SU-DHL-6 (cell line): ENCODE measurements around the gene CLTCL1.

Experiments
- H2AFZ ChIP-seq: fragments of 200-600 bp; sonication (generic); 2 replicates; pipeline ENCODE4 v1.6.1; 2014; ENCODE audit warnings: low read depth, mild to moderate bottlenecking, moderate library complexity, mixed read lengths, antibody characterized with exemption, low read length; ENCODE audit not compliant: severe bottlenecking
- H3F3A ChIP-seq: fragments of 200-600 bp; shearing (Covaris generic); 2 replicates; pipeline ENCODE4 v1.6.0; 2016; ENCODE audit warnings: antibody characterized with exemption, mild to moderate bottlenecking; ENCODE audit not compliant: insufficient read depth
- H3K27ac ChIP-seq: fragments of 200-600 bp; sonication (generic); 2 replicates; pipeline ENCODE4 v1.5.1; 2016; ENCODE audit warnings: low read depth, mild to moderate bottlenecking, low read length, moderate library complexity, mixed read lengths
- H3K27me3 ChIP-seq: fragments of 200-600 bp; sonication (generic), shearing (Covaris generic); 2 replicates; pipeline ENCODE4 v1.6.0; 2014; ENCODE audit warnings: mild to moderate bottlenecking, low read length
- H3K36me3 ChIP-seq: fragments of 200-600 bp; sonication (generic); 2 replicates; pipeline ENCODE4 v1.6.1; 2014; ENCODE audit warnings: mild to moderate bottlenecking, low read length, mixed read lengths
- H3K4me2 ChIP-seq: fragments of 300-600, 200-600 bp; shearing (Covaris generic), sonication (generic); 2 replicates; pipeline ENCODE4 v1.6.0; 2014; ENCODE audit warnings: low read length, low read depth, mild to moderate bottlenecking; ENCODE audit not compliant: poor library complexity, severe bottlenecking
- H3K4me3 ChIP-seq: fragments of 200-600 bp; sonication (generic); 2 replicates; pipeline ENCODE4 v1.5.1; 2014; ENCODE audit warnings: antibody characterized with exemption, low read length, mild to moderate bottlenecking, mixed read lengths; ENCODE audit not compliant: insufficient read depth, poor library complexity, severe bottlenecking
- H3K79me2 ChIP-seq: fragments of 200-600 bp; sonication (generic); 2 replicates; pipeline ENCODE4 v1.6.1; 2014; ENCODE audit warnings: mild to moderate bottlenecking, low read length, moderate library complexity; ENCODE audit not compliant: insufficient read depth
- H3K9ac ChIP-seq: fragments of 200-600 bp; sonication (generic); 2 replicates; pipeline ENCODE4 v1.7.0; 2014; ENCODE audit warnings: mild to moderate bottlenecking, low read length
- H3K9me2 ChIP-seq: fragments of 200-600 bp; sonication (generic); replicated peaks from 2 replicates; pipeline ENCODE4 v1.6.1; 2014; ENCODE audit warnings: low read length; ENCODE audit not compliant: insufficient read depth
- H3K9me3 ChIP-seq: fragments of 200-600 bp; sonication (generic); 2 replicates; pipeline ENCODE4 v1.6.1; 2014; ENCODE audit warnings: low read length, mixed read lengths; ENCODE audit not compliant: insufficient read depth
- H4K20me1 ChIP-seq: fragments of 200-600 bp; sonication (generic); 2 replicates; pipeline ENCODE4 v1.6.1; 2014; ENCODE audit warnings: low read depth, mild to moderate bottlenecking, antibody characterized with exemption, low read length, moderate library complexity, mixed read lengths
- CTCF ChIP-seq: fragments of 200-600 bp; sonication (generic); IDR thresholded peaks from one replicate; pipeline ENCODE4 v1.5.1; 2017; ENCODE audit warnings: antibody characterized with exemption, mild to moderate bottlenecking, low read length, moderate library complexity; ENCODE audit not compliant: insufficient read depth, poor library complexity, severe bottlenecking
- EZH2phosphoT487 ChIP-seq: fragments of 200-600 bp; sonication (generic), shearing (Covaris generic); conservative IDR thresholded peaks from 2 replicates; pipeline ENCODE4 v1.6.1; 2018; ENCODE audit warnings: mild to moderate bottlenecking, antibody characterized with exemption, low read length, moderate library complexity, mixed read lengths

The CLTCL1 gene

GRCh38 chr22:19304547-19304946 lies 13.0 kb upstream of the CLTCL1 start:
- Histone ChIP-seq H3K4me2 (no peak overlapping the region), H3K79me2 (no peaks in the 10 kb centered on the region), H3K9ac (no peak overlapping the region), H3K36me3 (no peaks in the 10 kb centered on the region), H3K9me3 (no peaks in the 10 kb centered on the region), H2AFZ (no peak overlapping the region), H3K27ac (no peak overlapping the region), H3K27me3 (no peaks in the 10 kb centered on the region), H3F3A (no peaks in the 10 kb centered on the region), H4K20me1 (no peaks in the 10 kb centered on the region), H3K9me2 (no peaks in the 10 kb centered on the region), H3K4me3 (no peak overlapping the region)
- TF ChIP-seq CTCF (no peak), EZH2phosphoT487 (no peak)

- TF ChIP-seq CTCF (no peak), EZH2phosphoT487 (no peak)
- H3K4me2 ChIP-seq: no peak overlapping the region
- H2AFZ ChIP-seq: no peak overlapping the region
- H3K27me3 ChIP-seq: no peaks in the 10 kb centered on the region
- H3K79me2 ChIP-seq: no peaks in the 10 kb centered on the region
- no peak overlapping the region for H3K27ac ChIP-seq
- H3F3A ChIP-seq: no peaks in the 10 kb centered on the region
- no peaks in the 10 kb centered on the region for H3K9me2 ChIP-seq
- H3K4me3 ChIP-seq: no peak overlapping the region
- H3K9me3 ChIP-seq: no peaks in the 10 kb centered on the region
- H3K36me3 ChIP-seq: no peaks in the 10 kb centered on the region
- H4K20me1 ChIP-seq: no peaks in the 10 kb centered on the region
- H3K9ac ChIP-seq: no peak overlapping the region
These were observed 12.3 kb upstream of the CLTCL1 start for GRCh38 chr22:19303785-19304184.

- Histone ChIP-seq H2AFZ (no peak overlapping the region), H3K27ac (no peak overlapping the region), H4K20me1 (no peaks in the 10 kb centered on the region), H3F3A (no peaks in the 10 kb centered on the region), H3K9me3 (no peaks in the 10 kb centered on the region), H3K9me2 (no peaks in the 10 kb centered on the region), H3K36me3 (no peaks in the 10 kb centered on the region), H3K27me3 (no peaks in the 10 kb centered on the region), H3K79me2 (no peaks in the 10 kb centered on the region), H3K4me3 (no peak overlapping the region), H3K9ac (no peak overlapping the region), H3K4me2 (no peak overlapping the region)
- TF ChIP-seq CTCF: no peak
- TF ChIP-seq EZH2phosphoT487: no peak
These were observed 4.2 kb upstream of the CLTCL1 start for GRCh38 chr22:19295733-19296132.
